Measurements from ENCODE around the gene TLL1.

Gene TLL1

DNA sequence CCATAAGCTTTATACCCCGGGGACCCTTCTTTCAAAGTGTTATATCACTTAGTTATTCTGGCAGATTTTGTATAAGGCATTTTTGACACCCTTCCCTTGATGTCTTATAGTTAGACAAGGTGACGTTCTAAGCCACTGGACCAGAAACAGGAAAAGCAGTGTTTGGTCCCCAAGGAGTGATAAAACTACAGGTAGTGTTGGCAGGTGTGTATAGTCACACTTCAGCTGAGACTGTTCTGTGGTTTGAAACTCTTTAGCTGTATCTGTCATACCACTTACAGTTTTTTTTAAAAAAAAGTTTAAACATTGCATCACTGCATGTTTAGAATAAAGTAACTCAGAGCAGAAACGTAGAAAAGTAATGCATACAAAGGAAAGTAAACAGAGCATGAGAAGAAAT is 48.5 kb downstream of the TLL1 start:
- no peaks in the 10 kb centered on the region for H3K79me2 ChIP-seq (ENCODE audit: insufficient read depth, low read length)
- peak overlapping the region; percentile 15 for H3K4me2 ChIP-seq (ENCODE audit: low read depth, low read length, poor library complexity, severe bottlenecking)

GRCh38 chr4:165922747-165923146 is 49.7 kb downstream of the TLL1 start:
- TF ChIP-seq, protein P1, sequence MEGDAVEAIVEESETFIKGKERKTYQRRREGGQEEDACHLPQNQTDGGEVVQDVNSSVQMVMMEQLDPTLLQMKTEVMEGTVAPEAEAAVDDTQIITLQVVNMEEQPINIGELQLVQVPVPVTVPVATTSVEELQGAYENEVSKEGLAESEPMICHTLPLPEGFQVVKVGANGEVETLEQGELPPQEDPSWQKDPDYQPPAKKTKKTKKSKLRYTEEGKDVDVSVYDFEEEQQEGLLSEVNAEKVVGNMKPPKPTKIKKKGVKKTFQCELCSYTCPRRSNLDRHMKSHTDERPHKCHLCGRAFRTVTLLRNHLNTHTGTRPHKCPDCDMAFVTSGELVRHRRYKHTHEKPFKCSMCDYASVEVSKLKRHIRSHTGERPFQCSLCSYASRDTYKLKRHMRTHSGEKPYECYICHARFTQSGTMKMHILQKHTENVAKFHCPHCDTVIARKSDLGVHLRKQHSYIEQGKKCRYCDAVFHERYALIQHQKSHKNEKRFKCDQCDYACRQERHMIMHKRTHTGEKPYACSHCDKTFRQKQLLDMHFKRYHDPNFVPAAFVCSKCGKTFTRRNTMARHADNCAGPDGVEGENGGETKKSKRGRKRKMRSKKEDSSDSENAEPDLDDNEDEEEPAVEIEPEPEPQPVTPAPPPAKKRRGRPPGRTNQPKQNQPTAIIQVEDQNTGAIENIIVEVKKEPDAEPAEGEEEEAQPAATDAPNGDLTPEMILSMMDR (IDR thresholded peaks at IDR 0.05; ENCODE audit: insufficient read depth, low read length, poor library complexity, severe bottlenecking) = no peak
- no peak for TF ChIP-seq EZH2phosphoT487 (conservative IDR thresholded peaks at IDR 0.05; ENCODE audit: low read length)
- H3K4me2 ChIP-seq (ENCODE audit: low read depth, low read length, poor library complexity, severe bottlenecking) = no peak overlapping the region

More for the DNA sequence above, 48.5 kb downstream of the TLL1 start:
- Histone ChIP-seq H3K9ac (ENCODE audit: low read length) (no peak overlapping the region), H3K9me3 (ENCODE audit: insufficient read depth, low read length) (no peaks in the 10 kb centered on the region), H4K20me1 (ENCODE audit: low read depth, low read length) (no peaks in the 10 kb centered on the region), H3K27ac (ENCODE audit: low read depth, low read length) (no peak overlapping the region), H3K4me3 (ENCODE audit: insufficient read depth, low read length, poor library complexity, severe bottlenecking) (no peak overlapping the region), H3K9me2 (replicated peaks; ENCODE audit: insufficient read depth, low read length) (no peaks in the 10 kb centered on the region), H3K27me3 (ENCODE audit: low read length) (no peaks in the 10 kb centered on the region), H3F3A (ENCODE audit: insufficient read depth) (no peaks in the 10 kb centered on the region), H2AFZ (ENCODE audit: low read depth, low read length, severe bottlenecking) (no peak overlapping the region), H3K36me3 (ENCODE audit: low read length) (no peaks in the 10 kb centered on the region)
- TF ChIP-seq, protein P1 (IDR thresholded peaks at IDR 0.05; ENCODE audit: insufficient read depth, low read length, poor library complexity, severe bottlenecking) = no peak
- TF ChIP-seq EZH2phosphoT487 (conservative IDR thresholded peaks at IDR 0.05; ENCODE audit: low read length) = no peak

GRCh38 chr4:165926307-165926706 is 53.3 kb downstream of the TLL1 start:
- Histone ChIP-seq H3K27ac (ENCODE audit: low read depth, low read length) (no peak overlapping the region), H3K9ac (ENCODE audit: low read length) (no peak overlapping the region), H4K20me1 (ENCODE audit: low read depth, low read length) (no peaks in the 10 kb centered on the region), H3K36me3 (ENCODE audit: low read length) (no peaks in the 10 kb centered on the region), H3K4me2 (ENCODE audit: low read depth, low read length, poor library complexity, severe bottlenecking) (no peak overlapping the region), H3K4me3 (ENCODE audit: insufficient read depth, low read length, poor library complexity, severe bottlenecking) (no peak overlapping the region), H3K9me3 (ENCODE audit: insufficient read depth, low read length) (no peaks in the 10 kb centered on the region), H3K27me3 (ENCODE audit: low read length) (no peaks in the 10 kb centered on the region), H3K9me2 (replicated peaks; ENCODE audit: insufficient read depth, low read length) (no peaks in the 10 kb centered on the region), H3F3A (ENCODE audit: insufficient read depth) (no peaks in the 10 kb centered on the region), H2AFZ (ENCODE audit: low read depth, low read length, severe bottlenecking) (no peak overlapping the region), H3K79me2 (ENCODE audit: insufficient read depth, low read length) (no peaks in the 10 kb centered on the region)
- no peak for TF ChIP-seq EZH2phosphoT487 (conservative IDR thresholded peaks at IDR 0.05; ENCODE audit: low read length)
- TF ChIP-seq, protein P1 (IDR thresholded peaks at IDR 0.05; ENCODE audit: insufficient read depth, low read length, poor library complexity, severe bottlenecking) = no peak

More at GRCh38 chr4:165922747-165923146, 49.7 kb downstream of the TLL1 start:
- Histone ChIP-seq H3F3A (ENCODE audit: insufficient read depth) (no peaks in the 10 kb centered on the region), H3K4me3 (ENCODE audit: insufficient read depth, low read length, poor library complexity, severe bottlenecking) (no peak overlapping the region), H3K9me2 (replicated peaks; ENCODE audit: insufficient read depth, low read length) (no peaks in the 10 kb centered on the region), H3K9ac (ENCODE audit: low read length) (no peak overlapping the region), H2AFZ (ENCODE audit: low read depth, low read length, severe bottlenecking) (no peak overlapping the region), H3K27ac (ENCODE audit: low read depth, low read length) (no peak overlapping the region), H4K20me1 (ENCODE audit: low read depth, low read length) (no peaks in the 10 kb centered on the region), H3K27me3 (ENCODE audit: low read length) (no peaks in the 10 kb centered on the region), H3K36me3 (ENCODE audit: low read length) (no peaks in the 10 kb centered on the region), H3K9me3 (ENCODE audit: insufficient read depth, low read length) (no peaks in the 10 kb centered on the region), H3K79me2 (ENCODE audit: insufficient read depth, low read length) (no peaks in the 10 kb centered on the region)

Data from SU-DHL-6 (cell line).